Aorta (tissue), 5 donors: Measurements from ENCODE around the gene COQ5. TPM values are rescaled to one million over a fixed set of nuclear protein-coding genes. Genes with fewer than 3 reads are reported as not detected.

Experiments used
- ATAC-seq: fragments of 200-7000 bp; cut with Tn5 transposase; one replicate; pipeline ENCODE4 v1.9.1; 2022; ENCODE audit warnings: moderate library complexity; ENCODE audit not compliant: low FRiP score
- DNase-seq, 2 donors: peaks; one replicate each; pipeline ENCODE4 v3.0.0-alpha.2; 2020
- H3K27ac ChIP-seq, 2 donors: one replicate each; pipeline ENCODE4 v1.5.1; 2013; ENCODE audit warnings: low read length in 2 of 2, mild to moderate bottlenecking in 2 of 2, moderate library complexity in 2 of 2, control low read depth in 1 of 2, inconsistent platforms in 1 of 2, low read depth in 1 of 2
- H3K27me3 ChIP-seq, 2 donors: one replicate each; pipeline ENCODE4 v1.6.1; 2013; ENCODE audit warnings: control low read depth in 1 of 2, low read length in 1 of 2, mild to moderate bottlenecking in 1 of 2, moderate library complexity in 1 of 2; ENCODE audit not compliant: insufficient read depth in 2 of 2, control insufficient read depth in 1 of 2
- H3K36me3 ChIP-seq, 2 donors: one replicate each; pipeline ENCODE4 v1.6.1; 2013; ENCODE audit warnings: control low read depth in 1 of 2, low read length in 1 of 2, mild to moderate bottlenecking in 1 of 2; ENCODE audit not compliant: insufficient read depth in 2 of 2, control insufficient read depth in 1 of 2
- H3K4me1 ChIP-seq, 2 donors: one replicate each; pipeline ENCODE4 v1.6.1; 2013; ENCODE audit warnings: low read length in 2 of 2, control low read depth in 1 of 2, mild to moderate bottlenecking in 1 of 2, moderate library complexity in 1 of 2; ENCODE audit not compliant: insufficient read depth in 2 of 2, control insufficient read depth in 1 of 2
- H3K4me3 ChIP-seq, 2 donors: one replicate each; pipeline ENCODE4 v1.5.1; 2013; ENCODE audit warnings: low read length in 2 of 2, control low read depth in 1 of 2, mild to moderate bottlenecking in 1 of 2
- H3K9me3 ChIP-seq: one replicate; pipeline ENCODE4 v1.6.1; 2013; ENCODE audit warnings: mild to moderate bottlenecking, low read length; ENCODE audit not compliant: control insufficient read depth
- WGBS, 2 donors: extraction: QIAGEN DNeasy Blood & Tissue Kit; methylation state at CpG; one replicate each; pipeline ENCODE4 v1.1.7; 2013; 5-methylcytosine and 5-hydroxymethylcytosine counted together
- intact Hi-C, 2 donors: fragments of 100-400 bp; cut with DNase I; formaldehyde crosslinking; loops; one replicate each; pipeline versions ENCODE4 v1.14.2 to v1.15.0; 2022
- polyA plus RNA-seq, 2 donors: library from polyadenylated mRNA; stranded (reverse); fragments of 200-250 nt; gene quantifications; one replicate each; pipeline ENCODE4 v1.2.3, GENCODE V29; 2013
- total RNA-seq, 2 donors: library from RNA; stranded (reverse); fragmentation: NEBNext Ultra II Directional; extraction: Animal tissue kit (Norgen Biotek cat#: 25700); gene quantifications; one replicate each; pipeline ENCODE4 v1.2.1, GENCODE V29; 2021
- donor health status: healthy with polysubstance abuse.
- donor health status: Bipolar disorder and iron deficiency.
- donor health status: DM: no; HTN: no; CAD: no.
- donor health status: DM: no; HTN: no; CAD: no.
- donor health status: DM: yes; HTN: yes; CAD: no.

Gene COQ5
- total and polyA plus RNA-seq, 4 donors = 12.0 to 26.0 (median 21.6) TPM

DNA sequence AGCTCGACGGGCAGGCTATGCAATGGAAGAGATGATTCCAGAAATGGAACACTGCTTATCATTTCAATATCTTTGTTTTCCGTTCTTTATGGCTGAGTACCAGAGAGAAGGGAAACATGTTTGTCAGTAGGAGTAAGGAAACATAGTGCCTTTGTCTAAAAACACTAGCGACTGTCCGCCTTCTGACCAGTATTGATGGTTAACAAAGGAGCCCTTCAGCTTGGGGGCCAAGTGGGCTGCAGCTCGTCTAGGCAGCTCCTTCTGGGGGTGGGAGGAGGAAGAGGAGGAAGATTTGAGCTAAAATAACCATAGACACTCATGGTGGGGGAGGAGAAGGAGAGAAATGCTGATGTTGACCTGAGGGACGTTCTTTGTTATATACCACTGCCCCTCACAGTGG lies 15.0 kb downstream of the COQ5 start:
- 83 to 89% methylated on average over 7 of the region's 7 CpGs for WGBS, 2 donors
- Histone ChIP-seq H3K4me3 (no peak overlapping the region), H3K27me3 (no peaks in the 10 kb centered on the region), H3K9me3 (no peaks in the 10 kb centered on the region), H3K36me3 (peaks cover 0 to 3% of the 10 kb centered on the region in 2 donors), H3K27ac (no peak overlapping the region), H3K4me1 (no peaks in the 10 kb centered on the region)
- intact Hi-C loops = no loop called here
- ATAC-seq (no peak), DNase-seq (no peak)

DNA sequence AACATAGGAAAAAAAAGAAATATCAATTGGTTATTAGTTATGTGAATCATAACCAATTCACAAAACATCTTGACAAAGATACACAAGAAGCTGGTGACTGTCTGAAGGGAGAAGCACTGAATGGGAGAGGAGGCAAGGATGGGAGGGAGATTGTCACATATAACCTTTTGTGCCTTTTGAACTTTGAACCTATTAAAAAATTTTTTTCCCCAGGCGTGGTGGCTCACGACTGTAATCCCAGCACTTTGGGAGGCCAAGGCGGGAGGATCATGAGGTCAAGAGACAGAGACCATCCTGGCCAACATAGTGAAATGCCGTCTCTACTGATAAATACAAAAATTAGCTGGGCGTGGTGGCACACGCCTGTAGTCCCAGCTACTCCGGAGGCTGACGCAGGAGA lies 20.4 kb downstream of the COQ5 start:
- Histone ChIP-seq H3K27me3 (no peaks in the 10 kb centered on the region), H3K4me1 (no peaks in the 10 kb centered on the region), H3K4me3 (no peak overlapping the region), H3K27ac (no peak overlapping the region), H3K9me3 (no peaks in the 10 kb centered on the region), H3K36me3 (peaks cover 1 to 3% of the 10 kb centered on the region in 2 donors)
- no peak for ATAC-seq
- 93 to 94% methylated on average over 8 of the region's 8 CpGs for WGBS, 2 donors
- DNase-seq = no peak
- intact Hi-C loops = no loop called here

DNA sequence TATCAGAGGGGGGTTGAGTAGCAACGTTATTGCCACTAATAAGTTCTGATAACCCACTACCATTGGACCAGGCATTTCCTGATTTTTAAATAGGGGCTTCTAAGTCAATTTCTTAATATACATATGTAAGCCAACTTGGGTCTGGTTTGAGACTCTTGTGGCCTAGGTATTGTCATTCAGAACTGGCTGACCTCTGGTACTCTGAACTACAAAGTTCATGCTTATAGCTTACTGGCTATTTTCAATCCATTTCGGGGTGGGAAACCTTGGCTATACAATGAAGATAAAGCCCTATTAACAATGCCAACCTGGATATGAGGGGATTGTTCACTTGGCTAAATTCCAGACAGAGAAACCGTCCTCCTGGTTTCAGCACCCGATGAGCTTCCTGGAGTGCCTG lies 24.4 kb downstream of the COQ5 start:
- Histone ChIP-seq H3K36me3 (peaks cover 2 to 4% of the 10 kb centered on the region in 2 donors), H3K4me1 (no peaks in the 10 kb centered on the region), H3K27ac (no peak overlapping the region), H3K9me3 (no peaks in the 10 kb centered on the region), H3K4me3 (no peak overlapping the region), H3K27me3 (no peaks in the 10 kb centered on the region)
- DNase-seq = no peak
- WGBS, 2 donors = 78 to 80% methylated on average over 4 of the region's 4 CpGs
- intact Hi-C loops = no loop called here
- ATAC-seq = no peak

DNA sequence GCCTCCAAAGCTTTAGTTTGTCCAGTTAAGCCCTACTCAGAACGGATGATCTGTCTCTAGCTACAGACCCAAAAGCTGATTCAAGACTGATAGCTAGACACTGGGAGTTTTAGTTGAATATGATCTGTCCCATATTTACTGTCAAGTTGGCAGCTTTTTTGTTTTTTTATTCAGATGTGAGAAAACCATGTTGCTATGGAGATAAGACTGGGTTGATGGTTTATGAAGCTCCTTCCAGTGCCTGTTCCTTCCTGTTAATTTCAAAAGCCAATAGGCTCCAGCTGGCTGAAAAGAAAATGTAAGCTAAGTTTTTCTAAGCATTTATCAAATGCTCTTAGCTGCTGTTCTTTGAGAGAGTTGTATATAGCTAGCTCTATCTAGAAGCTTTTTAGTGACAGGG lies 28.4 kb downstream of the COQ5 start:
- Histone ChIP-seq H3K4me3 (no peak overlapping the region), H3K27ac (peak overlapping the region in 1 of 2 donors; percentile 14), H3K9me3 (no peaks in the 10 kb centered on the region), H3K36me3 (peaks cover 2 to 4% of the 10 kb centered on the region in 2 donors), H3K27me3 (no peaks in the 10 kb centered on the region), H3K4me1 (peaks cover 0 to 3% of the 10 kb centered on the region in 2 donors)
- ATAC-seq (no peak), DNase-seq (no peak)
- intact Hi-C loops = no loop called here
- WGBS, 2 donors = 65 to 78% methylated on average over 1 of the region's 1 CpG

DNA sequence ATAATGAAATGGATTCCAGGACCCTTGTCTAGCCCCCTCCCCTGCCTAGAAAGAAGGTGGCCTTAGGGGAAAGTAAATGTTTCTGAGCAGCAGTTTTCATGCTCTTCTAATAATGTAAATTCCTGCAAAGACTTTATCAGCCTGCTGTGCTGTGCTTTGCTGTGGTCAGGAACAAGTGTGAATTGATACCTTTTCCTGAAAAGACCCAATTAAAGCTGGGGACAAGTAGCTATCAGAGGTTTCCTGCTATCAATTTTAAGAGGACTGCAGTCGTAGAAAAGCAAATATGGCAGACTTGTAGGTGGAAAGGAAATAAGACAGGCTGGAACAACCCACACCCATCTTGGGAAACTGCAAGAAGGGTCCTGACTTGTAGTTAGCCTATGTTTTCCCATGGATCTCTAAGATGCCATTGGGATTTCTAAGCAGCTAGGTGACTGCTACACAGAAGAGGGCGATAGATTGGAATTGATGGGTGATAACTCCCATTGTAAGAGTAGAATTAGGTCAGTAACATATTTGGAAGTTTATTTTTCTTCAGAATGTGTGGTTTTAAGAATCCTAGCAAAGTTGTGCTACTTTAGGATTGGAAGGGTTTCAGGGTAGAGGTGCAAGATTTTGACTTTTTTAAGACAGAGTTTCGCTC lies 30.0 kb downstream of the COQ5 start:
- Histone ChIP-seq H3K27ac (no peak overlapping the region), H3K4me1 (peaks cover 0 to 6% of the 10 kb centered on the region in 2 donors), H3K27me3 (no peaks in the 10 kb centered on the region), H3K36me3 (peaks cover 2 to 4% of the 10 kb centered on the region in 2 donors), H3K9me3 (no peaks in the 10 kb centered on the region), H3K4me3 (no peak overlapping the region)
- WGBS, 2 donors = 78 to 82% methylated on average over 3 of the region's 3 CpGs
- intact Hi-C loops = loop anchor here (5.0 kb wide), 1 partner anchor 38 kb away; no protein-coding TSS in a partner anchor
- ATAC-seq = no peak
- DNase-seq = no peak

DNA sequence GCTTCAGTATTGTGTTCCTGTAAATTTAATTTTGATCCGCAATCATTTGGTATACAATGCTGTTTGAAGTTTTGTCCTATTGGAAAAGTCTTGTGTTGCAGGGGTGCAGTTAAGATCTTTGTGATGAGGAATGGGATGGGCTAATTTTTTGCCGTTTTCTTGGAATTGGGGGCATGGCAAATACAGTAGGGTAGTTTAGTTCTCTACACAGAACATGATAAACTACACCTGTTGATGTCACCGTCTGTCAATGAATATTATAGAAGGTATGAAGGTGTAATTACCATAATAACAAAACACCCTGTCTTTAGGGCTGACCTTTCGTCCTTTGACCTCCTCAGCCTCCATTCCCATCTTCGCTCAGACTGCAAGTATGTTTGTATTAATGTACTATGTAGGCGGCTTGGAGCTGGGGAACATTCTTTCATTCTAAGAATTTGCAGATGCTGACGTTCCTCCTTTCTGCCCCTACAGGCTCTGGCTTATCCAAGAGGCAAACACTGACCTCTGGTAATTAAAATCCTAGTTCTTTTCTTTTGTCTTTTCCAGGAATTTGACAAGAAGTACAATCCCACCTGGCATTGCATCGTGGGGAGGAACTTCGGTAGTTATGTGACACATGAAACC lies 31.3 kb downstream of the COQ5 start:
- ATAC-seq = no peak
- no peak for DNase-seq
- intact Hi-C loops = loop anchor here (5.0 kb wide), 1 partner anchor 40 kb away; no protein-coding TSS in a partner anchor
- Histone ChIP-seq H3K9me3 (no peaks in the 10 kb centered on the region), H3K4me3 (peak overlapping the region; percentile 77 to 90), H3K27ac (no peak overlapping the region), H3K4me1 (peaks cover 0 to 6% of the 10 kb centered on the region in 2 donors), H3K27me3 (no peaks in the 10 kb centered on the region), H3K36me3 (no peaks in the 10 kb centered on the region)
- 3% methylated on average over 9 of the region's 9 CpGs for WGBS, 2 donors

GRCh38 chr12:120496413-120497340 lies 32.3 kb downstream of the COQ5 start:
- Histone ChIP-seq H3K27ac (peak overlapping the region; percentile 31 to 46), H3K9me3 (no peaks in the 10 kb centered on the region), H3K36me3 (no peaks in the 10 kb centered on the region), H3K4me3 (peak overlapping the region; percentile 77 to 90), H3K27me3 (no peaks in the 10 kb centered on the region), H3K4me1 (peaks cover 0 to 6% of the 10 kb centered on the region in 2 donors)
- ATAC-seq (peak; percentile 84), DNase-seq (peak; percentile 82 to 88)
- 0 to 1% methylated on average over 47 of the region's 47 CpGs for WGBS, 2 donors
- intact Hi-C loops = loop anchor here (5.0 kb wide), 1 partner anchor 41 kb away; no protein-coding TSS in a partner anchor

- Histone ChIP-seq H3K27me3 (no peaks in the 10 kb centered on the region), H3K9me3 (no peaks in the 10 kb centered on the region), H3K27ac (peak within 1 kb of the TSS; percentile 31 to 46), H3K36me3 (no peaks in the 10 kb centered on the region), H3K4me3 (peak within 1 kb of the TSS; percentile 77 to 90), H3K4me1 (peaks cover 0 to 6% of the 10 kb centered on the region in 2 donors)
- ATAC-seq (peak; percentile 99), DNase-seq (peak; percentile 97 to 98)
- intact Hi-C loops = loop anchor here (5.0 kb wide), 1 partner anchor 41 kb away; no protein-coding TSS in a partner anchor
- 1% methylated on average over 53 of the region's 53 CpGs for WGBS, 2 donors
These were observed 33.1 kb downstream of the COQ5 start, which contains the start of gene DYNLL1 for GRCh38 chr12:120495731-120496412. Gene DYNLL1, plus strand, starts transcription at chr12:120496113. Its CDS starts 309 bp downstream, at chr12:120496422.
